ENCODE results near the gene SCP2. TPM values are rescaled to one million over a fixed set of nuclear protein-coding genes. Genes with fewer than 3 reads are reported as not detected.

The SCP2 gene
- total RNA-seq, 2 donors from 2014 or later: 69.3 to 99.4 TPM

DNA sequence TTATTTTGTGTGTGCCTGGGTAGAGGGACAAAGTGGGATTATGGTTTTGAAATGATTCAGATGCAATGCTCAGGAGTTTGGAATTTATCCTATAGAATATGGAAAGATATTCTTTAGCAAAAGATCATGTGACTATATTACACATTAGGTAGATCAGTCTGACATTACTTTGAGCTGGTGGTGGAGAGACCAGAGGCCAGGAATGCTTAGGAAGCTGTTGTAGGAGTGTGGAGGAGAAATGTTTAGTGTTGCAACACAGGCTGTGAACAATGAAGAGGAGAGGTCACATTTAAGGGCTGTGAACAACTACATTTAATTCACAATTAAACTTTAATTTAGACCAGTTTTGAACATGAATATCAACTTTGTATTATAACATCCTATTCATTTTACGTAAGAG lies 89.6 kb downstream of the SCP2 start:
- H3K4me3 ChIP-seq (ENCODE audit: low read length): no peak overlapping the region
- no peaks in the 10 kb centered on the region for H3K36me3 ChIP-seq (ENCODE audit: control insufficient read depth, insufficient read depth, low read length)
- no peak for TF ChIP-seq CTCF (conservative IDR thresholded peaks at IDR 0.05)
- Mint-ChIP-seq H3K4me3 (no peak overlapping the region), H3K27me3 (ENCODE audit: insufficient read depth) (no peaks in the 10 kb centered on the region), H3K36me3 (ENCODE audit: low read depth) (no peaks in the 10 kb centered on the region), H3K4me1 (peaks cover 7% of the 10 kb centered on the region), H3K9me3 (no peaks in the 10 kb centered on the region), H3K27ac (no peak overlapping the region)
- no peak overlapping the region for H3K9ac ChIP-seq (ENCODE audit: extremely low read depth, low read length, poor library complexity, severe bottlenecking)
- H3K9me3 ChIP-seq (ENCODE audit: control insufficient read depth, low read length): no peaks in the 10 kb centered on the region
- H3K27me3 ChIP-seq (ENCODE audit: control insufficient read depth, insufficient read depth, low read length, poor library complexity, severe bottlenecking): no peaks in the 10 kb centered on the region
- H3K4me1 ChIP-seq (ENCODE audit: control insufficient read depth, insufficient read depth, low read length): no peaks in the 10 kb centered on the region
- no CpG with 5 or more reads among the region's 1 CpG for WGBS, 2 experiments (ENCODE audit: insufficient coverage in 1 of 2, insufficient read length in 1 of 2)
- H3K27ac ChIP-seq (ENCODE audit: low read depth, low read length): no peak overlapping the region
- DNase-seq: no peak

- no peak for DNase-seq
- Histone ChIP-seq H3K9ac (ENCODE audit: extremely low read depth, low read length, poor library complexity, severe bottlenecking) (no peak overlapping the region), H3K36me3 (ENCODE audit: control insufficient read depth, insufficient read depth, low read length) (no peaks in the 10 kb centered on the region), H3K9me3 (ENCODE audit: control insufficient read depth, low read length) (no peaks in the 10 kb centered on the region), H3K27me3 (ENCODE audit: control insufficient read depth, insufficient read depth, low read length, poor library complexity, severe bottlenecking) (no peaks in the 10 kb centered on the region), H3K4me3 (ENCODE audit: low read length) (no peak overlapping the region), H3K4me1 (ENCODE audit: control insufficient read depth, insufficient read depth, low read length) (no peaks in the 10 kb centered on the region), H3K27ac (ENCODE audit: low read depth, low read length) (no peak overlapping the region)
- peaks cover 1% of the 10 kb centered on the region for H3K4me1 Mint-ChIP-seq
- no peak for TF ChIP-seq CTCF (conservative IDR thresholded peaks at IDR 0.05)
- H3K4me3 Mint-ChIP-seq: no peak overlapping the region
- peaks cover 2% of the 10 kb centered on the region for H3K36me3 Mint-ChIP-seq (ENCODE audit: low read depth)
- WGBS, 2 experiments (ENCODE audit: insufficient coverage in 1 of 2, insufficient read length in 1 of 2): 88 to 92% methylated on average over 4 to 5 of the region's 5 CpGs
- H3K27me3 Mint-ChIP-seq (ENCODE audit: insufficient read depth): no peaks in the 10 kb centered on the region
- H3K27ac Mint-ChIP-seq: no peak overlapping the region
- no peaks in the 10 kb centered on the region for H3K9me3 Mint-ChIP-seq
Observed at GRCh38 chr1:53020588-53020987, 93.5 kb downstream of the SCP2 start.

DNA sequence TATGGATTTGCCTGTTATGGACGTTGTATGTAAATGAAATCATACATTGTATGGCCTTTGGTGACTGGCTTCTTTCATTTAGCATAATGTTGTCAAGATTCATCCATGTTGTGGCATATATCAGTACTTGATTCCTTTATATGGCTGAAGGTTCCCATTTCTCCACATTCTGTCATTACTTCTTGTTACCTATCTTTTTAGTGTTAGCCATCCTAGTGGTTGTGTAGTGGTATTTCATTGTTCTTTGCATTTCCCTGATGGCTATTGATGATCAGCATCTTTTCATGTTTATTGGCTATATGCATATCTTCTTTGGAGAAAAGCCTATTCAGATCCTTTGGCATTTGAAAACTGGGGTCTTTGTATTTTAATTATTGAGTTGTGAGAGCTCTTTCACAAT lies 95.1 kb downstream of the SCP2 start:
- DNase-seq: no peak
- Histone ChIP-seq H3K27me3 (ENCODE audit: control insufficient read depth, insufficient read depth, low read length, poor library complexity, severe bottlenecking) (no peaks in the 10 kb centered on the region), H3K9me3 (ENCODE audit: control insufficient read depth, low read length) (no peaks in the 10 kb centered on the region), H3K4me3 (ENCODE audit: low read length) (no peak overlapping the region), H3K36me3 (ENCODE audit: control insufficient read depth, insufficient read depth, low read length) (no peaks in the 10 kb centered on the region), H3K4me1 (ENCODE audit: control insufficient read depth, insufficient read depth, low read length) (no peaks in the 10 kb centered on the region), H3K27ac (ENCODE audit: low read depth, low read length) (no peak overlapping the region), H3K9ac (ENCODE audit: extremely low read depth, low read length, poor library complexity, severe bottlenecking) (no peak overlapping the region)
- H3K9me3 Mint-ChIP-seq: no peaks in the 10 kb centered on the region
- peaks cover 2% of the 10 kb centered on the region for H3K36me3 Mint-ChIP-seq (ENCODE audit: low read depth)
- H3K4me1 Mint-ChIP-seq: no peaks in the 10 kb centered on the region
- H3K4me3 Mint-ChIP-seq: no peak overlapping the region
- TF ChIP-seq CTCF (conservative IDR thresholded peaks at IDR 0.05): peak; percentile 59
- no peak overlapping the region for H3K27ac Mint-ChIP-seq
- 75 to 86% methylated on average over 1 of the region's 1 CpG for WGBS, 2 experiments (ENCODE audit: insufficient coverage in 1 of 2, insufficient read length in 1 of 2)
- H3K27me3 Mint-ChIP-seq (ENCODE audit: insufficient read depth): no peaks in the 10 kb centered on the region

All from endodermal cell (in vitro differentiated cells).